GM23338 (cell line): ENCODE measurements around the gene SH3PXD2B. TPM values are rescaled to one million over a fixed set of nuclear protein-coding genes. Genes with fewer than 3 reads are reported as not detected.

Source experiments
- ATAC-seq: fragments of 200-7000 bp; cut with Tn5 transposase; 3 replicates; pipeline ENCODE4 v1.9.1; 2020
- DNase-seq: peaks from one replicate; pipeline ENCODE4 v3.0.0-alpha.2; 2015; ENCODE audit warnings: low spot score
- H2AFZ ChIP-seq: fragments of 200-600 bp; sonication (generic); 2 replicates; pipeline ENCODE4 v1.8.0; 2016; ENCODE audit warnings: antibody characterized with exemption, mild to moderate bottlenecking, moderate library complexity
- H3F3A ChIP-seq: fragments of 200-600 bp; sonication (generic); replicated peaks from 2 replicates; pipeline ENCODE4 v1.8.0; 2017; ENCODE audit warnings: antibody characterized with exemption, mixed run types, low read depth
- H3K27ac ChIP-seq: fragments of 200-600 bp; sonication (generic); 2 replicates; pipeline ENCODE4 v1.6.1; 2016; ENCODE audit warnings: low read depth
- H3K27me3 ChIP-seq: fragments of 200-600 bp; sonication (generic); 2 replicates; pipeline ENCODE4 v1.8.0; 2016; ENCODE audit warnings: mild to moderate bottlenecking, mixed run types, moderate library complexity; ENCODE audit not compliant: insufficient read depth
- H3K36me3 ChIP-seq: fragments of 200-600 bp; sonication (generic); 2 replicates; pipeline ENCODE4 v1.8.0; 2016; ENCODE audit warnings: mild to moderate bottlenecking; ENCODE audit not compliant: insufficient read depth
- H3K4me1 ChIP-seq: fragments of 200-600 bp; sonication (generic); 2 replicates; pipeline ENCODE4 v1.8.0; 2016; ENCODE audit warnings: mild to moderate bottlenecking, moderate library complexity; ENCODE audit not compliant: insufficient read depth
- H3K4me2 ChIP-seq: fragments of 200-600 bp; sonication (generic); 2 replicates; pipeline ENCODE4 v1.7.1; 2017; ENCODE audit warnings: mixed run types
- H3K4me3 ChIP-seq: fragments of 200-600 bp; sonication (generic); 2 replicates; pipeline ENCODE4 v1.6.1; 2016; ENCODE audit warnings: mixed run types
- H3K79me2 ChIP-seq: fragments of 200-600 bp; sonication (generic); replicated peaks from 2 replicates; pipeline ENCODE4 v1.8.0; 2017; ENCODE audit warnings: mild to moderate bottlenecking; ENCODE audit not compliant: insufficient read depth
- H3K9me2 ChIP-seq: fragments of 200-600 bp; sonication (generic); 2 replicates; pipeline ENCODE4 v1.8.0; 2017; ENCODE audit not compliant: insufficient read depth
- H4K20me1 ChIP-seq: fragments of 200-600 bp; sonication (generic); replicated peaks from 2 replicates; pipeline ENCODE4 v1.8.0; 2017; ENCODE audit warnings: mild to moderate bottlenecking; ENCODE audit not compliant: insufficient read depth
- H3K27ac Mint-ChIP-seq: 2 replicates; pipeline ENCODE4 v1.8.0; 2020; ENCODE audit warnings: inconsistent platforms, mild to moderate bottlenecking, moderate library complexity, mixed read lengths
- H3K27me3 Mint-ChIP-seq: 3 replicates; pipeline ENCODE4 v1.8.0; 2022; ENCODE audit warnings: low read depth, mild to moderate bottlenecking, moderate library complexity, mixed read lengths, inconsistent platforms; ENCODE audit not compliant: insufficient read depth, poor library complexity
- H3K36me3 Mint-ChIP-seq: 3 replicates; pipeline ENCODE4 v1.8.0; 2021; ENCODE audit warnings: low read depth, mild to moderate bottlenecking, inconsistent platforms, moderate library complexity, mixed read lengths
- H3K4me1 Mint-ChIP-seq: 3 replicates; pipeline ENCODE4 v1.8.0; 2020; ENCODE audit warnings: mild to moderate bottlenecking, inconsistent platforms, mixed read lengths
- H3K4me3 Mint-ChIP-seq: 3 replicates; pipeline ENCODE4 v1.8.0; 2021; ENCODE audit warnings: moderate library complexity, mild to moderate bottlenecking, inconsistent platforms, mixed read lengths
- H3K9me3 Mint-ChIP-seq: 3 replicates; pipeline ENCODE4 v1.8.0; 2020; ENCODE audit warnings: moderate library complexity, mild to moderate bottlenecking, inconsistent platforms, mixed read lengths
- CREB1 ChIP-seq: fragments of 250-450 bp; sonication (Bioruptor Pico); IDR thresholded peaks from 2 replicates; pipeline ENCODE4 v1.5.0; 2020; ENCODE audit warnings: low read depth, mild to moderate bottlenecking, moderate library complexity
- EZH2 ChIP-seq: fragments of 200-600 bp; sonication (generic); IDR thresholded peaks from one replicate; pipeline ENCODE4 v1.8.0; 2017; ENCODE audit warnings: antibody characterized with exemption, mild to moderate bottlenecking, low read depth; ENCODE audit not compliant: unreplicated experiment
- EZH2phosphoT487 ChIP-seq: fragments of 200-600 bp; sonication (generic); IDR thresholded peaks from one replicate; pipeline ENCODE4 v1.8.1; 2018; ENCODE audit warnings: antibody characterized with exemption; ENCODE audit not compliant: unreplicated experiment
- JUNB ChIP-seq: IDR thresholded peaks from one replicate; pipeline ENCODE4 v1.6.1; 2016; ENCODE audit warnings: antibody characterized with exemption; ENCODE audit not compliant: unreplicated experiment
- NANOG ChIP-seq: IDR thresholded peaks from 2 replicates; pipeline ENCODE4 v1.6.1; 2016; ENCODE audit warnings: antibody characterized with exemption, borderline replicate concordance
- POLR2AphosphoS5 ChIP-seq: IDR thresholded peaks from 2 replicates; pipeline ENCODE4 v1.6.1; 2016; ENCODE audit warnings: antibody characterized with exemption, low read depth
- STAT1 ChIP-seq: IDR thresholded peaks from one replicate; pipeline ENCODE4 v1.6.1; 2016; ENCODE audit warnings: antibody characterized with exemption; ENCODE audit not compliant: unreplicated experiment
- ZNF114 ChIP-seq: fragments of 250-450 bp; sonication (Bioruptor Pico); IDR thresholded peaks from 2 replicates; pipeline ENCODE4 v1.5.0; 2020; ENCODE audit warnings: mild to moderate bottlenecking, moderate library complexity
- ZNF331 ChIP-seq: fragments of 250-450 bp; sonication (Bioruptor Pico); IDR thresholded peaks from 2 replicates; pipeline ENCODE4 v1.5.0; 2020; ENCODE audit warnings: low read depth, mild to moderate bottlenecking, moderate library complexity
- polyA plus RNA-seq: library from polyadenylated mRNA; unstranded; fragments of >200 nt; fragmentation: Nextera tagmentation; extraction: Ambion mirVana; gene quantifications from 2 replicates; pipeline ENCODE4 v1.2.1, GENCODE V29; 2016
- total RNA-seq: library from RNA; depleted of rRNA; stranded (reverse); fragments of >200 nt; shearing (Covaris generic); gene quantifications from 2 replicates; pipeline ENCODE4 v1.2.3, GENCODE V29; 2014
- TF ChIP-seq, protein P1 (sequence below): IDR thresholded peaks from 2 replicates; pipeline ENCODE4 v1.6.1; 2016; ENCODE audit warnings: antibody characterized with exemption
- TF ChIP-seq, protein P2 (sequence below): IDR thresholded peaks from one replicate; pipeline ENCODE4 v1.6.1; 2018; ENCODE audit warnings: antibody characterized with exemption; ENCODE audit not compliant: unreplicated experiment
- TF ChIP-seq, protein P3 (sequence below), 2 experiments: fragments of 200-600 bp in 1 of 2; sonication (generic) in 1 of 2; conservative IDR thresholded peaks; 2 replicates each; pipeline versions ENCODE4 v1.5.1 to v1.6.1; 2016 to 2017; ENCODE audit warnings: antibody characterized with exemption in 2 of 2, low read depth in 2 of 2, mild to moderate bottlenecking in 2 of 2, moderate library complexity in 1 of 2
- TF ChIP-seq, protein P4 (sequence below): fragments of 250-450 bp; sonication (Bioruptor Pico); IDR thresholded peaks from 2 replicates; pipeline ENCODE4 v1.5.0; 2020; ENCODE audit warnings: mild to moderate bottlenecking, moderate library complexity

Gene SH3PXD2B
- total and polyA plus RNA-seq, 2 experiments from 2014 or later = 40.2 to 52.5 TPM

DNA sequence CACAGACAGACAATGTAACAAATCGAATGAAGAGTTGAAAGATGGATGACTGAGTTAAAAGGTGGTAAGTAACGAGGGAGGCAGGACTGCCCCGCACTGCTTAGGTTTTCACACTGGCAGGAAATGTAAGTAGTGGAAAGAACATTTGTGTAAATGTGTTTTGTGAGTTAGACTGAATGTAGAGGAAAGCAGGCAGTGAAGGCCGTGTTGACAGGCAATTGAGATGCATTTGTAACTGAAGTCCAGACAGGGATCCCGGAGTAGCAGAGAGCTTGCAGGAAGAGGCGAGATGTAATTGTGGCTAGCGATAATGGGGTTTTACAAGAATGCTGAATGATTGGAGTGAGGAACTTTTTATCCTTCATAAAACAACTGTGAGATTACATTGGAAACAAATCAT, 20.0 kb upstream of the SH3PXD2B start:
- Histone ChIP-seq H3K27ac (no peak overlapping the region), H3K36me3 (no peaks in the 10 kb centered on the region), H3K79me2 (no peaks in the 10 kb centered on the region), H3K4me2 (no peak overlapping the region), H3K4me3 (no peak overlapping the region), H3K4me1 (no peaks in the 10 kb centered on the region), H3K27me3 (no peaks in the 10 kb centered on the region), H4K20me1 (no peaks in the 10 kb centered on the region; the same call in 1 of the 2 replicates), H3F3A (no peaks in the 10 kb centered on the region), H2AFZ (peak overlapping the region; percentile 28; the same call in 1 of the 2 replicates), H3K9me2 (no peaks in the 10 kb centered on the region)
- TF ChIP-seq EZH2 (no peak), NANOG (no peak), STAT1 (no peak), ZNF331 (CRISPR knock-in tag) (no peak), ZNF114 (CRISPR knock-in tag) (no peak), JUNB (no peak), POLR2AphosphoS5 (no peak), EZH2phosphoT487 (no peak), CREB1 (CRISPR knock-in tag) (no peak)
- TF ChIP-seq, protein P1, sequence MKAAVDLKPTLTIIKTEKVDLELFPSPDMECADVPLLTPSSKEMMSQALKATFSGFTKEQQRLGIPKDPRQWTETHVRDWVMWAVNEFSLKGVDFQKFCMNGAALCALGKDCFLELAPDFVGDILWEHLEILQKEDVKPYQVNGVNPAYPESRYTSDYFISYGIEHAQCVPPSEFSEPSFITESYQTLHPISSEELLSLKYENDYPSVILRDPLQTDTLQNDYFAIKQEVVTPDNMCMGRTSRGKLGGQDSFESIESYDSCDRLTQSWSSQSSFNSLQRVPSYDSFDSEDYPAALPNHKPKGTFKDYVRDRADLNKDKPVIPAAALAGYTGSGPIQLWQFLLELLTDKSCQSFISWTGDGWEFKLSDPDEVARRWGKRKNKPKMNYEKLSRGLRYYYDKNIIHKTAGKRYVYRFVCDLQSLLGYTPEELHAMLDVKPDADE = no peak
- TF ChIP-seq, protein P2, sequence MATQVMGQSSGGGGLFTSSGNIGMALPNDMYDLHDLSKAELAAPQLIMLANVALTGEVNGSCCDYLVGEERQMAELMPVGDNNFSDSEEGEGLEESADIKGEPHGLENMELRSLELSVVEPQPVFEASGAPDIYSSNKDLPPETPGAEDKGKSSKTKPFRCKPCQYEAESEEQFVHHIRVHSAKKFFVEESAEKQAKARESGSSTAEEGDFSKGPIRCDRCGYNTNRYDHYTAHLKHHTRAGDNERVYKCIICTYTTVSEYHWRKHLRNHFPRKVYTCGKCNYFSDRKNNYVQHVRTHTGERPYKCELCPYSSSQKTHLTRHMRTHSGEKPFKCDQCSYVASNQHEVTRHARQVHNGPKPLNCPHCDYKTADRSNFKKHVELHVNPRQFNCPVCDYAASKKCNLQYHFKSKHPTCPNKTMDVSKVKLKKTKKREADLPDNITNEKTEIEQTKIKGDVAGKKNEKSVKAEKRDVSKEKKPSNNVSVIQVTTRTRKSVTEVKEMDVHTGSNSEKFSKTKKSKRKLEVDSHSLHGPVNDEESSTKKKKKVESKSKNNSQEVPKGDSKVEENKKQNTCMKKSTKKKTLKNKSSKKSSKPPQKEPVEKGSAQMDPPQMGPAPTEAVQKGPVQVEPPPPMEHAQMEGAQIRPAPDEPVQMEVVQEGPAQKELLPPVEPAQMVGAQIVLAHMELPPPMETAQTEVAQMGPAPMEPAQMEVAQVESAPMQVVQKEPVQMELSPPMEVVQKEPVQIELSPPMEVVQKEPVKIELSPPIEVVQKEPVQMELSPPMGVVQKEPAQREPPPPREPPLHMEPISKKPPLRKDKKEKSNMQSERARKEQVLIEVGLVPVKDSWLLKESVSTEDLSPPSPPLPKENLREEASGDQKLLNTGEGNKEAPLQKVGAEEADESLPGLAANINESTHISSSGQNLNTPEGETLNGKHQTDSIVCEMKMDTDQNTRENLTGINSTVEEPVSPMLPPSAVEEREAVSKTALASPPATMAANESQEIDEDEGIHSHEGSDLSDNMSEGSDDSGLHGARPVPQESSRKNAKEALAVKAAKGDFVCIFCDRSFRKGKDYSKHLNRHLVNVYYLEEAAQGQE = no peak
- TF ChIP-seq, protein P3, sequence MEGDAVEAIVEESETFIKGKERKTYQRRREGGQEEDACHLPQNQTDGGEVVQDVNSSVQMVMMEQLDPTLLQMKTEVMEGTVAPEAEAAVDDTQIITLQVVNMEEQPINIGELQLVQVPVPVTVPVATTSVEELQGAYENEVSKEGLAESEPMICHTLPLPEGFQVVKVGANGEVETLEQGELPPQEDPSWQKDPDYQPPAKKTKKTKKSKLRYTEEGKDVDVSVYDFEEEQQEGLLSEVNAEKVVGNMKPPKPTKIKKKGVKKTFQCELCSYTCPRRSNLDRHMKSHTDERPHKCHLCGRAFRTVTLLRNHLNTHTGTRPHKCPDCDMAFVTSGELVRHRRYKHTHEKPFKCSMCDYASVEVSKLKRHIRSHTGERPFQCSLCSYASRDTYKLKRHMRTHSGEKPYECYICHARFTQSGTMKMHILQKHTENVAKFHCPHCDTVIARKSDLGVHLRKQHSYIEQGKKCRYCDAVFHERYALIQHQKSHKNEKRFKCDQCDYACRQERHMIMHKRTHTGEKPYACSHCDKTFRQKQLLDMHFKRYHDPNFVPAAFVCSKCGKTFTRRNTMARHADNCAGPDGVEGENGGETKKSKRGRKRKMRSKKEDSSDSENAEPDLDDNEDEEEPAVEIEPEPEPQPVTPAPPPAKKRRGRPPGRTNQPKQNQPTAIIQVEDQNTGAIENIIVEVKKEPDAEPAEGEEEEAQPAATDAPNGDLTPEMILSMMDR (conservative IDR thresholded peaks at IDR 0.05; ENCODE audit: low read depth in 2 of 2) = no peak
- TF ChIP-seq, protein P4, sequence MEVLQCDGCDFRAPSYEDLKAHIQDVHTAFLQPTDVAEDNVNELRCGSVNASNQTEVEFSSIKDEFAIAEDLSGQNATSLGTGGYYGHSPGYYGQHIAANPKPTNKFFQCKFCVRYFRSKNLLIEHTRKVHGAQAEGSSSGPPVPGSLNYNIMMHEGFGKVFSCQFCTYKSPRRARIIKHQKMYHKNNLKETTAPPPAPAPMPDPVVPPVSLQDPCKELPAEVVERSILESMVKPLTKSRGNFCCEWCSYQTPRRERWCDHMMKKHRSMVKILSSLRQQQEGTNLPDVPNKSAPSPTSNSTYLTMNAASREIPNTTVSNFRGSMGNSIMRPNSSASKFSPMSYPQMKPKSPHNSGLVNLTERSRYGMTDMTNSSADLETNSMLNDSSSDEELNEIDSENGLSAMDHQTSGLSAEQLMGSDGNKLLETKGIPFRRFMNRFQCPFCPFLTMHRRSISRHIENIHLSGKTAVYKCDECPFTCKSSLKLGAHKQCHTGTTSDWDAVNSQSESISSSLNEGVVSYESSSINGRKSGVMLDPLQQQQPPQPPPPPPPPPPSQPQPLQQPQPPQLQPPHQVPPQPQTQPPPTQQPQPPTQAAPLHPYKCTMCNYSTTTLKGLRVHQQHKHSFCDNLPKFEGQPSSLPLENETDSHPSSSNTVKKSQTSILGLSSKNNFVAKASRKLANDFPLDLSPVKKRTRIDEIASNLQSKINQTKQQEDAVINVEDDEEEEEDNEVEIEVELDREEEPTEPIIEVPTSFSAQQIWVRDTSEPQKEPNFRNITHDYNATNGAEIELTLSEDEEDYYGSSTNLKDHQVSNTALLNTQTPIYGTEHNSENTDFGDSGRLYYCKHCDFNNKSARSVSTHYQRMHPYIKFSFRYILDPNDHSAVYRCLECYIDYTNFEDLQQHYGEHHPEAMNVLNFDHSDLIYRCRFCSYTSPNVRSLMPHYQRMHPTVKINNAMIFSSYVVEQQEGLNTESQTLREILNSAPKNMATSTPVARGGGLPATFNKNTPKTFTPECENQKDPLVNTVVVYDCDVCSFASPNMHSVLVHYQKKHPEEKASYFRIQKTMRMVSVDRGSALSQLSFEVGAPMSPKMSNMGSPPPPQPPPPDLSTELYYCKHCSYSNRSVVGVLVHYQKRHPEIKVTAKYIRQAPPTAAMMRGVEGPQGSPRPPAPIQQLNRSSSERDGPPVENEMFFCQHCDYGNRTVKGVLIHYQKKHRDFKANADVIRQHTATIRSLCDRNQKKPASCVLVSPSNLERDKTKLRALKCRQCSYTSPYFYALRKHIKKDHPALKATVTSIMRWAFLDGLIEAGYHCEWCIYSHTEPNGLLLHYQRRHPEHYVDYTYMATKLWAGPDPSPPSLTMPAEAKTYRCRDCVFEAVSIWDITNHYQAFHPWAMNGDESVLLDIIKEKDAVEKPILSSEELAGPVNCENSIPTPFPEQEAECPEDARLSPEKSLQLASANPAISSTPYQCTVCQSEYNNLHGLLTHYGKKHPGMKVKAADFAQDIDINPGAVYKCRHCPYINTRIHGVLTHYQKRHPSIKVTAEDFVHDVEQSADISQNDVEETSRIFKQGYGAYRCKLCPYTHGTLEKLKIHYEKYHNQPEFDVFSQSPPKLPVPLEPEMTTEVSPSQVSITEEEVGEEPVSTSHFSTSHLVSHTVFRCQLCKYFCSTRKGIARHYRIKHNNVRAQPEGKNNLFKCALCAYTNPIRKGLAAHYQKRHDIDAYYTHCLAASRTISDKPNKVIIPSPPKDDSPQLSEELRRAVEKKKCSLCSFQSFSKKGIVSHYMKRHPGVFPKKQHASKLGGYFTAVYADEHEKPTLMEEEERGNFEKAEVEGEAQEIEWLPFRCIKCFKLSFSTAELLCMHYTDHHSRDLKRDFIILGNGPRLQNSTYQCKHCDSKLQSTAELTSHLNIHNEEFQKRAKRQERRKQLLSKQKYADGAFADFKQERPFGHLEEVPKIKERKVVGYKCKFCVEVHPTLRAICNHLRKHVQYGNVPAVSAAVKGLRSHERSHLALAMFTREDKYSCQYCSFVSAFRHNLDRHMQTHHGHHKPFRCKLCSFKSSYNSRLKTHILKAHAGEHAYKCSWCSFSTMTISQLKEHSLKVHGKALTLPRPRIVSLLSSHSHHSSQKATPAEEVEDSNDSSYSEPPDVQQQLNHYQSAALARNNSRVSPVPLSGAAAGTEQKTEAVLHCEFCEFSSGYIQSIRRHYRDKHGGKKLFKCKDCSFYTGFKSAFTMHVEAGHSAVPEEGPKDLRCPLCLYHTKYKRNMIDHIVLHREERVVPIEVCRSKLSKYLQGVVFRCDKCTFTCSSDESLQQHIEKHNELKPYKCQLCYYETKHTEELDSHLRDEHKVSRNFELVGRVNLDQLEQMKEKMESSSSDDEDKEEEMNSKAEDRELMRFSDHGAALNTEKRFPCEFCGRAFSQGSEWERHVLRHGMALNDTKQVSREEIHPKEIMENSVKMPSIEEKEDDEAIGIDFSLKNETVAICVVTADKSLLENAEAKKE = no peak
- ATAC-seq (no peak), DNase-seq (no peak)
- Mint-ChIP-seq H3K27ac (no peak overlapping the region), H3K27me3 (peaks cover 2% of the 10 kb centered on the region), H3K4me3 (no peak overlapping the region), H3K4me1 (peaks cover 3% of the 10 kb centered on the region; the same call in 1 of the 3 replicates), H3K36me3 (no peaks in the 10 kb centered on the region), H3K9me3 (no peaks in the 10 kb centered on the region)
